Measurements from ENCODE around the gene CDC16. TPM values are rescaled to one million over a fixed set of nuclear protein-coding genes. Genes with fewer than 3 reads are reported as not detected.
"Not testable (repeated sequence)": the region's sequence is repeated elsewhere in the genome, so short reads cannot be mapped to it uniquely, and the experiment has no call there.

Gene CDC16
- total RNA-seq, 2 experiments from 2014 or later, result 59.6 to 64.0 TPM

DNA sequence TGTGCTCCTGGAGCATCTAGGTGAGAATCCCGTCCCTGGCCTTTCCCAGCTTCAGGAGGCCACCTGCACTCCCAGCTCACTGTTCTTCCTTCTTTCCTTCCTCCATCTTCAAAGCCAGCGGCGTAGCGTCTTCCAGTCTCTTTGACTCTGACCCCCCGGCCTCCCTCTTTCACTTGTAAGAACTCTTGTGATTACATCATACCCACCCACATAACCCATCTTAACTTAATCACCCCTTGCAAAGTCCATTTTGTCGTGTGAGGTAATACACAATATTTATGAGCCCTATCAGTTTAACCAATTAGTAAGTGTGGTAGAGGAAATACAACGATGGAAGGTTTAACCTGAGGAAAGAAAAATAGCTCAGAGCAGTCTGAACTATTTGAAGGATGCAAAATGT, 4.6 kb upstream of the CDC16 start:
- H3K4me1 Mint-ChIP-seq, result peaks cover 29% of the 10 kb centered on the region
- ChIA-PET POLR2A (no interaction called here), CTCF (interaction anchor here (1.9 kb wide), 1 partner anchor 118 kb away, joined by 5 read pairs; no protein-coding TSS in a partner anchor)

DNA sequence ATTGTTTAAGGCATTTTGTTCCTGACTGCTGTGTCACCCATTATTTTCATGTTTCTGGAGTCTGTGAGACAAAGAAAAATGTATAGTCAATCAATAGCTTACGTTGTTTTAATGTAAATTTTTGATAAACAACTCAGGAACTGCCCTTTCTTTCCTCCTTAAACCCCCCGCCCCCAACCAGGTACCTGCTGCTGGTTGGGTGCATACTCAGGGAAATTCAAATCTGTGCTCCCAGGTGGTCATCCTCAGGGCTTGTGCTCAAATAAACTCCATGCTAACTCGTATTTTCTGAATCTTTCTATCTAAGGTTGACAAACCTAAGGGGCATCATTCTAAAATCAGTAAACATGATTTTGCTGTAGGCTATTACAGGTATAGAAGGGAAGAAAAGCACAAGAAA, 4.1 kb upstream of the CDC16 start:
- CTCF ChIA-PET, result interaction anchor here (1.9 kb wide), 1 partner anchor 119 kb away, joined by 5 read pairs; no protein-coding TSS in a partner anchor

More for the DNA sequence above, 4.6 kb upstream of the CDC16 start:
- Mint-ChIP-seq H3K4me3 (no peak overlapping the region), H3K36me3 (ENCODE audit: low read depth) (no peaks in the 10 kb centered on the region), H3K27me3 (peaks cover 28% of the 10 kb centered on the region), H3K9me3 (no peaks in the 10 kb centered on the region), H3K27ac (no peak overlapping the region)
- DNase-seq, result no peak

DNA sequence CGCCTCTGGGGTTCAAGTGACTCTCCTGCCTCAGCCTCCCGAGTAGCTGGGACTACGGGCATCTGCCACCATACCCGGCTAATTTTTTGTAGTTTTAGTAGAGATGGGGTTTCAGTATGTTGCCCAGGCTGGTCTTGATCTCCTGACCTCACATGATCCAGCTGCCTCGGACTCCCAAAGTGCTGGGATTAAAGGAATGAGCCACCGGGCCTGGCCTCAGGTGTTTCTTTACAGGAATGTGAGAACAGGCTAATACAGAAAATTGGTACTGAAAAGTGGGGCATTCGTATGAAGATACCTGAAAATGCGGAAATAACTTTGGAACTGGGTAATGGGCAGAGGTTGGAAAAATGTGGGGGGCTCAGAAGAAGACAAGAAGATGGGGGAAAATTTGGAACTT, 2.8 kb upstream of the CDC16 start:
- CTCF ChIA-PET, result no interaction called here
- Mint-ChIP-seq H3K36me3 (ENCODE audit: low read depth) (peaks cover 8% of the 10 kb centered on the region), H3K4me3 (no peak overlapping the region), H3K4me1 (peaks cover 28% of the 10 kb centered on the region), H3K9me3 (no peaks in the 10 kb centered on the region), H3K27ac (no peak overlapping the region), H3K27me3 (peaks cover 26% of the 10 kb centered on the region)
- POLR2A ChIA-PET, result no interaction called here
- no peak for DNase-seq

More for the DNA sequence above, 4.1 kb upstream of the CDC16 start:
- peaks cover 28% of the 10 kb centered on the region for H3K27me3 Mint-ChIP-seq
- H3K27ac Mint-ChIP-seq, result no peak overlapping the region
- no peak for DNase-seq
- no peak overlapping the region for H3K4me3 Mint-ChIP-seq
- peaks cover 3% of the 10 kb centered on the region for H3K36me3 Mint-ChIP-seq (ENCODE audit: low read depth)
- POLR2A ChIA-PET, result no interaction called here
- peaks cover 30% of the 10 kb centered on the region for H3K4me1 Mint-ChIP-seq
- H3K9me3 Mint-ChIP-seq, result no peaks in the 10 kb centered on the region

DNA sequence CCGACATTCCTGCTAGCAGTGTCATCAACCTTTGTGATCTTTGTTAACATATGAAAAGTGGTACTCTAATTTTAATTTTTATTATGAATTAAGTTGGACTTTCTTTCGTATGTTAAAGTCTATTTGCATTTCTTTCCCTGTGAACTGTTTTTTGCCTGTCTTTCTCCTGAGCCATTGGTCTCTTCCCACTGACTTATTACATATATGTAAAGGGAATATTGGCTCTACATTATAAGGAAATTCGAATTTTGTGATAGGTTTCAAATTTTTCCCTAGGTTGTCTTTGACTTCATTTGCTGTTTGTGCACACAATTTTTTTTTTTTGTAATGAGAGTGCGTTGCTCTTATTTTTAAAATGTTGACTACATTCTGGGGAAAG, 442 bp upstream of the CDC16 start:
- CTCF ChIA-PET, result no interaction called here
- POLR2A ChIA-PET, result no interaction called here
- no peak for DNase-seq
- H3K36me3 Mint-ChIP-seq (ENCODE audit: low read depth), result peaks cover 26% of the 10 kb centered on the region
- H3K27ac Mint-ChIP-seq, result peak overlapping the region; percentile 68
- H3K4me3 Mint-ChIP-seq, result peak overlapping the region; percentile 93
- H3K9me3 Mint-ChIP-seq, result no peaks in the 10 kb centered on the region
- H3K27me3 Mint-ChIP-seq, result peaks cover 12% of the 10 kb centered on the region
- H3K4me1 Mint-ChIP-seq, result peaks cover 28% of the 10 kb centered on the region

DNA sequence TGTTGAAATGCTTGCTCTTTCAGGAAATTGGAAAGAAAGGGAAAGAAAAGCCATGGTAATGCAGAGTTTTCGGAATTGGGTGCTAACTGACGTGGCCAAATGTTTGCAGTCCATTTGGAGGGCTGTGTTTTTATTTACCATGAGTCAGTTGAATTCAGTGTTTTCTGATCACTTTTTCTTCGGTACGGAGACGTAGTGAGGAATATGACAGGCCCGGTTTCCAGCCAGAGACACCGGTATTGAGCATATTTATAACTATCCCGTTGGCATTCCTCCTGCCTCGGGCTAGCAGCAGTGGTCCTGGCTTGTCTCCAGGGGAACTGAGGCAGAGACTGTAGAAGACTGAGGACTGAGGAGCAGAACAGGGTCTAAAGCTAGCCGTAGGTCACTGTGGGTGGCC, 1.0 kb downstream of the CDC16 start:
- ChIA-PET CTCF (interaction anchor here (0.8 to 1.9 kb wide), 4 partner anchors 8 to 14 kb away, joined by 3 to 4 read pairs (median 4); no protein-coding TSS in a partner anchor), POLR2A (interaction anchor here (1.0 to 2.0 kb wide), 7 partner anchors 8 to 106 kb away, joined by 3 to 9 read pairs (median 5); partner anchors contain the start of gene UPF3A)
- H3K4me3 Mint-ChIP-seq, result peak overlapping the region; percentile 93
- peaks cover 32% of the 10 kb centered on the region for H3K36me3 Mint-ChIP-seq (ENCODE audit: low read depth)
- peaks cover 6% of the 10 kb centered on the region for H3K27me3 Mint-ChIP-seq
- no peaks in the 10 kb centered on the region for H3K9me3 Mint-ChIP-seq
- H3K4me1 Mint-ChIP-seq, result peaks cover 30% of the 10 kb centered on the region
- no peak for DNase-seq
- peak overlapping the region; percentile 75 for H3K27ac Mint-ChIP-seq

DNA sequence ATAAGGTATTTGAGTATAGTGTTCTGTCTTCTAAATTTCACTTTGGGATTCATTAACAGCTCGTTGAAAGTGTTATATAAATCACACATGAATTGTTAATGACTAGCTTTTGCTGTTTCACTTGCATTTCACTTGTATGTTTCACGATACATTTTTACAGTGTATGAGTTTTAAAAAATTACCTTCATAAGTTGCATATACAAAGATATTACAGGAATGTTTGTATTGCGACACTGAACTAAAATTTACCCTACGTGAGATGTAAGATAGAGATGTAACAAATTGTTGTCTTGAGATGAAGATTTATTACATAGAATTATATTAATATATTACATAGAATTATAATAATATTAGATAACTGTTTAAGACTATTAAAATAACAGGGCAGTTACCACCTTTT, 1.5 kb downstream of the CDC16 start:
- peak overlapping the region; percentile 93 for H3K4me3 Mint-ChIP-seq
- DNase-seq, result no peak
- POLR2A ChIA-PET, result interaction anchor here (1.2 to 2.0 kb wide), 7 partner anchors 9 to 106 kb away, joined by 3 to 9 read pairs (median 4); partner anchors contain the start of gene UPF3A
- peaks cover 6% of the 10 kb centered on the region for H3K27me3 Mint-ChIP-seq
- H3K4me1 Mint-ChIP-seq, result peaks cover 30% of the 10 kb centered on the region
- peak overlapping the region; percentile 75 for H3K27ac Mint-ChIP-seq
- CTCF ChIA-PET, result interaction anchor here (0.7 to 1.9 kb wide), 3 partner anchors 9 to 495 kb away, joined by 3 to 4 read pairs (median 4); no protein-coding TSS in a partner anchor
- peaks cover 36% of the 10 kb centered on the region for H3K36me3 Mint-ChIP-seq (ENCODE audit: low read depth)
- no peaks in the 10 kb centered on the region for H3K9me3 Mint-ChIP-seq

DNA sequence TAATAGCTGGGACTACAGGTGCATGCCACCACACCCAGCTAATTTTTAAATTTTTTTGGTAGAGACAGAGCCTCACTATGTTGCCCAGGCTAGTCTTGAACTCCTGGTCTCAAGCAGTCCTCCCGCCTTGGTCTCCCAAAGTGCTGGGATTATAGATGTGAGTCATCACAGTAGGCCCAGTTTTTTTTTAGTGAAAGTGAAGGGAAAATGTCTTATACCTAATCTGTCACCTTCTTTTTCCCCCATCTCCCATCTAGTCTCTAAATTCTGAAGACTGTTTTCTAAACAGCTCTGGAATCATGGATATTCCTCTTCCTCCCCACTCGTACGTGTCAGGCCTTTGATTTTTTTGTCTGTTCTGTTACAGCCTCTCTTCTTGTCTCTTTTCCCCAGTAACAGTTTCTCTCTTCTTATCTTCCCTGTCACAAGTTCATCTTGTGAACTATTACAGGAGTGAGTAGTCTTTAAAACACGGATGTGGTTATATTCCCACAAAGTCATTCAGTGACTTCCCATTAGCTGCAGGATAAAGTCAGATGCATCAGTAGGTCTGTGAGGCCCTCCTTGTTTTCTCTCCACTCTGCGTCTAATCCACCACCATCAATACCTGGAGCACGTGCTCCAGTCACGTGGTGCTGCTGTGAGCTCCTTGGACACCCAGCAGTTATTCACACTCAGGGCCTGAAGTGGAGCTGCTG, 2.9 kb downstream of the CDC16 start:
- POLR2A ChIA-PET, result interaction anchor here (0.8 to 1.5 kb wide), 4 partner anchors 15 to 106 kb away, joined by 3 to 5 read pairs (median 3); no protein-coding TSS in a partner anchor

DNA sequence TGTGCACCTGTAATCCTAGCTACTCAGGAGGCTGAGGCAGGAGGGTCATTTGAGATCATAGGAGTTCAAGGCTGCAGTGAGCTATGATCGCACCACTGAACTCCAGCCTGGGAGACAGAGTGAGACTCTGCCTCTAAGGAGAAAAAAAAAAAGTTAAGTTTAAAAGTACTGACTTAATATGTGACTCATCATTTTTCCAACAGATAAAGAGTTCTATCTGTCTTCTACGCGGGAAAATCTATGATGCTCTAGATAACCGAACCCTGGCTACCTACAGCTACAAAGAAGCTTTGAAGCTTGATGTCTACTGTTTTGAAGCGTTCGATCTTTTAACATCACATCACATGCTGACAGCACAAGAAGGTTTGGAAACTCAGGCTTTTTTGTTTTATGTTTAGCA, 7.2 kb downstream of the CDC16 start:
- Mint-ChIP-seq H3K4me3 (no peak overlapping the region), H3K36me3 (ENCODE audit: low read depth) (peaks cover 74% of the 10 kb centered on the region), H3K9me3 (no peaks in the 10 kb centered on the region), H3K27me3 (no peaks in the 10 kb centered on the region), H3K27ac (no peak overlapping the region), H3K4me1 (peaks cover 12% of the 10 kb centered on the region)
- ChIA-PET POLR2A (no interaction called here), CTCF (interaction anchor here (0.6 kb wide), 1 partner anchor 59 kb away, joined by 3 read pairs; no protein-coding TSS in a partner anchor)
- DNase-seq, result no peak

More for the DNA sequence above, 2.9 kb downstream of the CDC16 start:
- CTCF ChIA-PET, result interaction anchor here (1.5 to 1.9 kb wide), 2 partner anchors 10 to 94 kb away, joined by 3 to 4 read pairs; no protein-coding TSS in a partner anchor
- Mint-ChIP-seq H3K9me3 (no peaks in the 10 kb centered on the region), H3K36me3 (ENCODE audit: low read depth) (peaks cover 47% of the 10 kb centered on the region), H3K4me3 (peak overlapping the region; percentile 14), H3K27ac (no peak overlapping the region), H3K4me1 (peaks cover 29% of the 10 kb centered on the region), H3K27me3 (peaks cover 3% of the 10 kb centered on the region)
- DNase-seq, result no peak

DNA sequence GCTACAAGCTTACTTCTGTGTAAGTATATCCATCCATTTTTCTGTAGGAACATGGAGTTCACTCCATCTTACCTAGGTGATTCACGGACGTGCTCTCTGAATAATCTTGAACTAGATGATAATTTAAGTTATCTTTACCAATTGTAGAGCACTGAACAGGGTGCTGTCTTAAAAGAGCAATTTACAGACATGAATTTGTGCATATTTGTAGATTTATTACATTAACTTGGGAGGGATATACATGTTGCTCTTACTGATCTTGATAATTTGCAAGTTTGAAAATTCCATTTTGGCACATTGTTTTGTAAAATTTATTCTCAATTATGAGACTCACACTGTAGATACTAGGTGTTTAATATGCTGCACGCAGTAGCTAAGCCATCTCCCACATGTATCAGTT, 9.3 kb downstream of the CDC16 start:
- ChIA-PET POLR2A (no interaction called here), CTCF (interaction anchor here (1.2 kb wide), 1 partner anchor 10 kb away, joined by 3 read pairs; no protein-coding TSS in a partner anchor)
- Mint-ChIP-seq H3K4me3 (no peak overlapping the region), H3K4me1 (peaks cover 5% of the 10 kb centered on the region), H3K27me3 (no peaks in the 10 kb centered on the region), H3K27ac (no peak overlapping the region), H3K36me3 (ENCODE audit: low read depth) (peaks cover 72% of the 10 kb centered on the region), H3K9me3 (no peaks in the 10 kb centered on the region)
- DNase-seq, result no peak

DNA sequence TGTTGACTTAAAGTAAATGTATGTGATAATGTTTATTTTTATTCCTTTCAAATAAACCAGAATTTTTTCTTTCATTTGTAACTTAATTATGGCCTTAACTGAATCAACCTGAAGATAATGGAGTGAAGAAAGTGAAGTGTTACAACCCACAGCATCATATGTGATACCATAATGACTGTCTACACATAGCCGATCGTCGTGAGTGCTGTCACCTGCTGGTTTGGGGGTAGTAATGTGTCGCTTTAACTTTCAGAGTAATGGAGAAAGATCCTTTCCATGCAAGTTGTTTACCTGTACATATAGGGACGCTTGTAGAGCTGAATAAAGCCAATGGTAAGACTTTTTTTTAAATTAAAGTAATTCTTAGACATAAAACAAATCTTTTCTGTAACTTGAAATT, 9.9 kb downstream of the CDC16 start:
- no peak for DNase-seq
- peaks cover 66% of the 10 kb centered on the region for H3K36me3 Mint-ChIP-seq (ENCODE audit: low read depth)
- no peak overlapping the region for H3K4me3 Mint-ChIP-seq
- no peak overlapping the region for H3K27ac Mint-ChIP-seq
- no peaks in the 10 kb centered on the region for H3K9me3 Mint-ChIP-seq
- no peaks in the 10 kb centered on the region for H3K27me3 Mint-ChIP-seq
- ChIA-PET POLR2A (no interaction called here), CTCF (interaction anchor here (1.1 kb wide), 1 partner anchor 9 kb away, joined by 3 read pairs; no protein-coding TSS in a partner anchor)
- peaks cover 4% of the 10 kb centered on the region for H3K4me1 Mint-ChIP-seq

DNA sequence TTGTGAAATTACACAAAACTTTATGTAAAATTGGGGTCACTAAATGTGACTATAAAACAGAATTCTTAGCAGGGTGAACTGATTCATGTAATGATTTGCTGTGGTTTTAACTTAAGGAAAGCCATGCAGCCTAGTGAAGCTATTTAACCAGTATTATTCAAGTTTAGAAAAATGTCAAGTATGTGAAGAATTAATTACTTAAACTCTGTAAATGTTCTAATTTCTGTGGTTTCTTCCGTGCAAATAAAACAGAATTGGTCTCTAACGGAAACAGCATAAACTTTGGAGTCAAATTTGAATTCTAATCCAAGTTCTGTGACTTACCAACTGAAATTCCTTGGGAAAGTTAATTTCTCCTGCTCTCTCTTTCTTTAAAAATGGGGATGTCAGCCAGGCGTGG, 13.3 kb downstream of the CDC16 start:
- Mint-ChIP-seq H3K9me3 (no peaks in the 10 kb centered on the region), H3K27ac (no peak overlapping the region), H3K4me1 (peaks cover 2% of the 10 kb centered on the region), H3K36me3 (ENCODE audit: low read depth) (peaks cover 58% of the 10 kb centered on the region), H3K27me3 (no peaks in the 10 kb centered on the region), H3K4me3 (no peak overlapping the region)
- ChIA-PET POLR2A (interaction anchor here (1.5 kb wide), 1 partner anchor 12 kb away, joined by 3 read pairs; no protein-coding TSS in a partner anchor), CTCF (no interaction called here)
- no peak for DNase-seq

DNA sequence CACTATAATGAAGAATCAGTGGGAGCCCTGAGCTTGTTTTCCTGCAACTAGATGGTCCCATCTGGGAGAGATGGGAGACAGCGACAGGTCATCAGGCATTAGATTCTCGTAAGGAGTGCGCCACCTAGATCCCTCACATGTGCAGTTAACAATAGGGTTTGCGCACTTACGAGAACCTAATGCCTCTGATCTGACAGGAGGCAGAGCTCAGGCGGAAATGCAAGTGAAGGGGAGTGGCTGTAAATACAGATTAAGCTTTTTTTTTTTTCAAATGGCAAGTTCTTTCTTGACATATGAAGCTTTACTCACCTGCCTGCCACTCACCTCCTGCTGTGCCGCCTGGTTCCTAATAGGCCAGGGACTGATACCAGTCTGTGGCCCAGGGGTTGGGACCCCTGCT, 14.4 kb downstream of the CDC16 start:
- Mint-ChIP-seq H3K4me3 (no peak overlapping the region), H3K27ac (no peak overlapping the region), H3K36me3 (ENCODE audit: low read depth) (peaks cover 58% of the 10 kb centered on the region), H3K9me3 (no peaks in the 10 kb centered on the region), H3K4me1 (no peaks in the 10 kb centered on the region), H3K27me3 (no peaks in the 10 kb centered on the region)
- ChIA-PET CTCF (interaction anchor here (1.2 to 1.3 kb wide), 2 partner anchors 14 to 33 kb away, joined by 3 read pairs; partner anchors contain the start of gene UPF3A), POLR2A (interaction anchor here (1.1 to 1.5 kb wide), 2 partner anchors 11 to 13 kb away, joined by 3 to 4 read pairs; no protein-coding TSS in a partner anchor)
- no peak for DNase-seq

DNA sequence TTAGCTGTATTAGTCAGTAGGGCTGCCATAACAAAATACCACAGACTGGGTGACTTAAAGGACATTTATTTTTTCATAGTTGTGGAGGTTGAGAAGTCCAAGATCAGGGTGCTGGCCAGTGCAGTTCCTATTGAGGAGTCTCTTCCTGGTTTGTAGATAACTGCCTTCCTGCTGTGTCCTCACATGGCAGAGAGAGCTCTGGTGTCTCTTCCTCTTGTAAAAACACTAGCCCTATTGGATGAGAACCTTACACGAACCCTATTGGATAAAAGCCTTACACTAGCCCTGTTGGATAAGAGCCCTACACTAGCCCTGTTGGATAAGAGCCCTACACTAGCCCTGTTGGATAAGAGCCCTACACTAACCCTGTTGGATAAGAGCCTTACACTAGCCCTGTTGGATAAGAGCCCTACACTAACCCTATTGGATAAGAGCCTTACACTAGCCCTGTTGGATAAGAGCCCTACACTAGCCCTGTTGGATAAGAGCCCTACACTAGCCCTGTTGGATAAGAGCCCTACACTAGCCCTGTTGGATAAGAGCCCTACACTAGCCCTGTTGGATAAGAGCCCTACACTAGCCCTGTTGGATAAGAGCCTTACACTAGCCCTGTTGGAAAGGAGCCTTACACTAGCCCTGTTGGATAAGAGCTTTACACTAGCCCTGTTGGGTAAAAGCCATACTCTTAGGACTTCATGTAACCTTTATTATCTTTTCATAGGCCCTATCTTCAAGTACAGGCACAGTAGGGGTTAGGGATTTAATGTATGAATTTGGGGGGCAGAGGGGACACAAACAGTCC, 17.1 kb downstream of the CDC16 start:
- POLR2A ChIA-PET, H3K4me3 Mint-ChIP-seq, H3K4me1 Mint-ChIP-seq, H3K27me3 Mint-ChIP-seq, H3K9me3 Mint-ChIP-seq, H3K27ac Mint-ChIP-seq, DNase-seq, CTCF ChIA-PET: not testable (repeated sequence)
- H3K36me3 Mint-ChIP-seq (ENCODE audit: low read depth), result peaks cover 59% of the 10 kb centered on the region

All from activated CD4-positive, alpha-beta memory T cell treated with anti-CD3 and anti-CD28 coated beads, Interleukin-2, amount 10 ng/mL, durations not matched to agents 7 days and 5 days (primary cell).